IPS-NIHi7 (cell line): ENCODE results near the gene IL1RAPL2.
A peak's percentile ranks its signal among the peaks of the same experiment; 100 is the strongest.

ENCODE experiments used
- DNase-seq: peaks from one replicate; pipeline ENCODE4 v3.0.0; 2012; ENCODE audit warnings: mixed read lengths; ENCODE audit errors: extremely low spot score

IL1RAPL2 gene

DNA sequence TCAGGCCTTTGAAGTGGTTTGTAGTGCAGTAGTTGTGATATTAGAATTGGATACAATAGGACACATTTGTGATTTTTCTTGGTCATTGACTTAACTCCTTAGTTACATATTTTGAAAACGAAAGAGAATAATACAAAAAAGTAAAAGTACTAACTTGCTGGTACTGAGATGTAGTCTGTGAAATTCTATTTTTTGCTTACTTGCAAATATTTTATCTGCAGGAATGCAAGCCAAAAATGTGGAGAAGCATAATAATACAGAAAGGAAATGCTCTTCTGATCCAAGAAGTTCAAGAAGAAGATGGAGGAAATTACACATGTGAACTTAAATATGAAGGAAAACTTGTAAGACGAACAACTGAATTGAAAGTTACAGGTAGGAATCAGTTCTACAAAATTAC is 701.2 kb downstream of the IL1RAPL2 start:
- DNase-seq = no peak

DNA sequence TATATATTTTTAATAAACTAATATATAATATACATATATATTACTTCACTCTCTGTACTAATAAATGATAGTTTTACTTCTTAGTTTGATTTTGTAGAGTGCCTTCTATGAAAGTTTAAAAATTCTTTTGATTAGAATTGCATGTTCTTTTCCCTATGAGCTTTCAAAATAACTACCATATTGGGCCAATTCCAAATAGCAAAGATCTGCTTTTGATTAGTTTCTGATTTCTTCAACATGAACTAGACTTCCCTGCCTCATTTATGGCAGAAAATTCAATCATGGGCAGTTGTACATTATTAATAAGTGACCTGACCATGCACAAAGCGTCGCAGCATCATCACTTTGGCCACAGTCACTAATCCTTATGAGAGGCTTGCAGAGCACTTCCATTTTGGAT is 703.4 kb downstream of the IL1RAPL2 start:
- DNase-seq = no peak

DNA sequence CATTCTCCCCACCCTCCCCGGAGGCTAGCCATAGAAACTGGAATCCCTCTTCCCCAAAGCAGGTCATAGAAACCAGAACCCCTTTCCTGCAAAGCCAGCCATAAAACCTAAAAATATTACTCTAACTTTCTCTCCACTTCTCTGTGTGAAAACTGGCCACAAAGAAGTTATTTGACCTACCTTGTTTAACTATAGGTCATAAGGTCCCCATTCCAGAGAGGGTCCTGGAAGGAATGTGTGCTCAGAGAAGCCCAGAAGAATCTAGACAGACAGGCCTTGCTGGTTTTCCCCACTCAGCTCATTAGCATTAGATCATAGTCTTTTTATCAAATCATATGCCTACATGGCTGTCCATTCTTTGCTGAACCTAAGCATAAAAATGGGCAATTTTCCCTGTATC is 707.3 kb downstream of the IL1RAPL2 start:
- DNase-seq = no peak

DNA sequence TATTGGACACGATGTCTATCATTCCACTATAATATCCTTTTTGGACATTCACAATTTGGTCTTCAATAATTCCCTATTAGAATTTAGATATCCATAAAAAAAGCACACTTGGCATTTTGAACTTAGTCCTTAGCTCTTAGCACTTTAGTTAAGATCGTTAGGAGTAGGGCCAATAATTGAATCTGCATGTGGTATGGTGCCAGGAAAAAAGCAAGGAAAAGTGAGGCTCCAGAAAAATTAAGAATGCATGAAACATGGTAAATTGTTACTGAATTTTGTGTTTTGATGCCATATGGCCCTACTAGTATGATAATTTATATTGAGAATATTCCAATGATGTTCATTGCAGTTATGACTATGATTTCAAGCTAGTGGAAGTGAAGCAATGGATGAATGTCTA is 708.1 kb downstream of the IL1RAPL2 start:
- no peak for DNase-seq

DNA sequence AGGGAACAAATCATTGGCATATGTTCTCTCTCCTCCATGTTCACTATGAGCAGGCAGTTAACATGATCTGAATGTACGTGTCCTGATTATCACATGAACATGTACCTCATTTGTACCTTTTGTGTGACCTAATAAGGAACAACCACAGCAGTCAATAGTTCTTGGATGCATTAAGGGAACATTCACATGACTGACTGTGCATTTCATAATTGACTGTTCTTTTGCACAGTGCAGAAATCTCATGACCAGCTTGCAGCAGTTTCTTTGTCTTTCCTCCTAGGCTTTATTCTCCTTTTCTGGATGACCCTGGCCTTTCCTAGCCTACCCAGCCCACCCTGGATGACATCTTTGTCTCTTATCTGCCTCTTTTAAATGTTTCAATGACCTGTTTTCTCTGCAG is 711.1 kb downstream of the IL1RAPL2 start:
- no peak for DNase-seq

DNA sequence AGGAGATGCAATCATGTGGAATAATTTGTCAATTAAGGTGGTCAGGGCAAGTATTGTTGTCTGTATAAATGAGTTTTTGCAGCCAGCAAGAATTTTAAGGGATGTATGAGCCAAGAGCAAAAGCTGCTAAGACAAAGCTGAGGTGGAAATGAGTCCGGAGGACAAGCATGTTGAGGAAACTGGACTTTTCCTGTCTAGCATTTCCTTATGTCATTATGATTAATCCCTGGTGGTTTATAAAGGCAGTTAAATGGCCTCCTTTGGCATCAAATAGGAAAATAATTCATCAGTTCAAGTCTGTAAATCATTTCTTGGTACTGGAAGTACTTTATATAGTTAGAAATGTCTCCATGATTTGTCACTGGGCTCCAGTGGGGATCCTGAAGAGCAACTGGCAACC is 716.1 kb downstream of the IL1RAPL2 start:
- no peak for DNase-seq

DNA sequence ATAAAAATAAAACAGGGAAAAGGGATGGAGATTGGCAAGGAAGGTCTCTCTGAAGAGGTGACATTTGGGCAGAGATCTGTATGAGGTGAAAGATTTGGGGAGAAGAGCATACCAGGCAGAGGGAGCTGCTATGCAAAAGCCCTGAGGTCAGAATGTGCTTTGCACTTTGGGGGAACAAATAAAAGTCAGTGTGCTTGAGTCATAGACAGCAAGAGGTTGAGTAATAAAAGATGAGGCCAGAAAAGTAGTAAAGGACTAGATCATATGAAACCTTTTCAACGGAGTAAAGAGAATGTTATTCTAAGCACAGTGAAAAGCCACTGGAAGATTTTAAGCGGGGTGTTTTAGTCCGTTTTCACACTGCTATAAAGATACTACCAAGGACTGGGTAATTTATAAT is 731.0 kb downstream of the IL1RAPL2 start:
- no peak for DNase-seq

DNA sequence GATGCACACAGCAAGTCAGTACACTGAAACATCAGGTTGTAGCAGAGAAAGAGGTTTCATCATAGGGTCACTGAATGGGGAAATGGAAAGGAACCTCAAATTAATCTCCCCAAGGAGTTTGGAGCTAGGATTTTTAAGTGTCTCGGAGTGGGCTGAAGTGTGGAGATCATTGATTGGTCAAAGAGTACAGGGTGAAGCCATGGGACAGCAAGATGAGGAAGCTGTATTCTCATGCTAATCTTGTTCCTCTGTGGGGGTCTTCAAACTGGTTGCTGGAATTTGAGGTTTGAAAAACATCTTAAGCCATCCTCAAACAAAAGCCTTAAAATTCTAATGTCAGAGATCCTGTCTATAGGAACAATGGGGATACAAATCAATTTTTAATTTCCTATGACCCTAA is 733.3 kb downstream of the IL1RAPL2 start:
- peak; percentile 20 for DNase-seq

DNA sequence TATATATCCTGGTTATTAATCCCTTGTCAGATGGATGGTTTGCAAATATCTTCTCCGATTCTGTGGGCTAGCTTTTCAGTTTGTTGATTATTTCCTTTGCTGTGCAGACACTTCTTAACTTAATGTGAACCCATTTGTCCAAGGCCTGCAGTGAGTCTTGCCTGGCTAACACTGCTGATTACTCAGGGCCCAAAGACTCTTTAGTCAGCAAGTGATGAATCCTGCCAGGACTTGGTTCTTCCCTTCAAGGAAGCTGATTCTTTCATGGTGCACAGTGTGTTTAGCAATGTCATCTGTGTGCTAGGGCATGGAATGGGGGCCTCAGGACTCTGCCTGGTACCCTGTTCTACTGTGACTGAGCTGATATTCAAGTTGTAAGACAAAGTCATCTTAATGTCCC is 736.2 kb downstream of the IL1RAPL2 start:
- no peak for DNase-seq

DNA sequence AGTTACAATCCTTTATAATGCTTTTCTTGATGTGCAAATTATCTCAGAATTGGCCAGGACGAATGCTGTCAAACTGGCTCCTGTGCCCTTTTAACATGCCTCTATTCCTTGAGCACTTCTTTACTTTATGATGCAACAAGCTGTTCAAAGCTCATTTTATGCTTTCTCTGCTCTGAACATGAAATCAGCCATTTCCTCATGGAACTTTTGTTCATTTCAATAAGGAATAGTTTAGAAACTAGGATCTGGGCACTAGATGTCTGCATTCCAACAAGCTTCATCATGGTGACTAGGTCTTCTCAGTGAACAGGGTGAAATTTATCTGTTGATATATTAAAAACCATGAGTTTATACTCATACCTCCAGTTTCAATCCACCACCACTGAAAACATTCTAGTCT is 741.8 kb downstream of the IL1RAPL2 start:
- no peak for DNase-seq

DNA sequence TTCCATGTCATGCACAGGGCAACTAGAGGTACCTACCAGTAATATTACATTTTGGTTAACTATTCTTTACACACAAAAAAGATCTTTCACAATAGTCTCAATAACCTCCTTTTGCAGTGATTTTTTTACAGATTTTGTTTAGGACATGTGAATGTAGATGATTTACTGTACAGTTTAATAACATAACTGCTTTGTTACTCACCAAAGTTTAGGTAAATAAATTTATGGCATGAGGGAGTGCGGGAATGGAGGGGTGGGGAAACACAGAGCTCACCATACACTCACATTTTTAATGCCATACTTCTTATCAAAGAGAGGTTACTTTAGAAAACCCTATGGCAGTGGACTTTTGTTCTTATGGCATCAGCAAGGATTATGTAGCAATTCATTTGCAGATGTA is 747.6 kb downstream of the IL1RAPL2 start:
- DNase-seq = no peak

DNA sequence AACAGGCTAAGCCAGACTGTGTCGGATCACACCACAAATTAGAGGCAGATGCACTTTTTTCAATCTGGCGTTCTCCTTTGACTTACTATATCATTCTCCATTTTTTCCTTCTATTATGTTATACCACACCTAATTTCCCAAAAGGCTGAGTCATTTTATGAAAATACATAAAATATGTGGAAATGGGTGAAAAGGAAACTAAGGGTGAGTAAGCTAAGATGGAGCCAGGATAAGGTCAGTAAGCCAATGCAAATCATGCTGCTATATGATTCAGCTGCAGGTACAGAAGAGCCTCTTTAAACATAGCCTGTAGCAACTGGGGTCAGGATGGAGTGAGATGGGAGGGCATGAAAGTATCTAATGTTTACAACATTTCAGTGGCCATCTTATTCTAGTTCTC is 748.5 kb downstream of the IL1RAPL2 start:
- no peak for DNase-seq

DNA sequence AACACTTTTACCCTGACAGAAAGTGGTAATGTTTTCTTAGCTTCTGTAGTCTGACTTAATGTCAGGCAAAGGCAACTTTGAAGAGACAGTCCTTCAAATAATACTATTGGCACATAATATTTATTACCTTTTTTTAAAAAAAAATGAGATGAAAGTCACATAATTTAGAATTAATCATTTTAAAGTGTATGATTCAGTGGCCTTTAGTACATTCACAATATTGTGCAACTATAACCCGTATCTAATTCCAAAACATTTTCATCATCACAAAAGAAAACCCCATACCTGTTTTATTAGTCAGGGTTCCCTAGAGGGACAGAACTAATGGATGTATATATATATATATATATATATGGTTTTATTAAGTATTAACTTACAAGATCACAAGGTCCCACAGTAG is 749.2 kb downstream of the IL1RAPL2 start:
- DNase-seq = no peak

DNA sequence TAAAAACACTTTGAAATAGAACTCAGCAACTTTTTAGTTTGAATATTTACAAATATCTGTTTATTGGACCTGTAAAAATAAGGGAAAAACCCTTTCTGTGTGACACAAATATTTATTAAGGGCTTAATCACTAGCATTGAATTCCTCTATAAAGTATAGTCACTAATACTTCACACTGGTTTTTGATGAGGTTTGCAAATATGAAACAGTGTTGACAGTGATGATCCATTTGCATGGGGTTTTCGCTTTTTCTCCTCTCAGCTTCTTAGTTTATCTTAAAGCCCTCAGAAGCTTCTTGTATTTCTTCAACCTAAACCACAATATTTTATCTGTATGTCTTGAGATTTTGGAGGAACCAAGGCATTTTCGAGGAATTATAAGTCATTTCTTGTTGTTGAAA is 751.1 kb downstream of the IL1RAPL2 start:
- no peak for DNase-seq

DNA sequence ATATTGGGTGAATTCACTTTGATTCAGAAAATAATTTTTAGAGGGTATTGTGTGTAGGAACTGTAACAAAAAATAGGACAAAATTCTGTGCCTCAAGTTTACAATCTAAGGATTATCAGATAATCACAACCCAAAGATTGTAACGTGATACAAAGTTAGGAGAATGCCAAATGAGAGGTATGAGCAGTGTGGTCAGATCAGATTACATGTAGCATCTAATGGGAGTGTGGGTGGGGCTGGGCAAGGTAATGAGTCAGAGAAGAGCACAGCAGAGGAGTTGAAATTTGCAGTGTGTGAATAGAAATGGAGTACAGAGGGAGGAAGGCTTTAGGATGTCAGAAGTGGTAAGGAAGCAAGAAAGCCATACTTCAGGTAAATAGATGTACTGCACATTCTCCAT is 757.9 kb downstream of the IL1RAPL2 start:
- DNase-seq = peak; percentile 24

DNA sequence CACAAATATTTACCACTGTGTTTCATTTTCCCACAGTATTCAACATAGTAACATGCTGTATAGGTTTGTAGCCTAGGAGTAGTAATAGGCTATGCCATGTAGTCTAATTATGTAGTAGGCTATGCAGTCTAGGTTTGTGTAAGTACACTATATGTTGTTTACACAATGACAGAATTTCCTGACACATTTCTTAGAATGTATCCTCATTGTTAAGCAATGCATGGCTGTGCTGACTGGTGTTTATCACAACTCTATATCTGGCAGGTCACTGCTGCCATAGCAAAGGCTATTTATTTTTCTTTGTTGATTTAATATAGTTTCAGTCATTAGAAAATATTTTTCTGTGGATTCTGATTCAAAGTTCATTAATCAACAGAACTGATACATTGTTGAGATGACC is 762.8 kb downstream of the IL1RAPL2 start:
- DNase-seq = no peak

DNA sequence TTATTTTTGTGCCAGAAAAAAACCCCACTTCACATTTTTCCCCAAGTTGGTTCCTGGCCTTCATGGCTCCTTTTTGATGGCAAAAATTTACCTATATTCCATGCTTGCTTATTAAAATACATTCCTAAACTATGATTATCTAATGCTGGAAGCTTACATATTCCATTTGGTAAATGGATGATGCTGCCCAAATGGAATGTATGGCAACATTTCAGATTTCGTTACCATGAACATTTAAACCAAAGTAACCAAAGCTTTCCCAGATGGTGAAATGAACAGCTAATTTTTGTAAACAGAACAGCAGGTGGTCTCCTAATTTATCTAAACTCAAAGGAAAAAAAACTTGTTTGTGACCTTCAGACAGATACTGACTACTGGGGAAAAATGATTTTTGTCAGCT is 765.2 kb downstream of the IL1RAPL2 start:
- no peak for DNase-seq

DNA sequence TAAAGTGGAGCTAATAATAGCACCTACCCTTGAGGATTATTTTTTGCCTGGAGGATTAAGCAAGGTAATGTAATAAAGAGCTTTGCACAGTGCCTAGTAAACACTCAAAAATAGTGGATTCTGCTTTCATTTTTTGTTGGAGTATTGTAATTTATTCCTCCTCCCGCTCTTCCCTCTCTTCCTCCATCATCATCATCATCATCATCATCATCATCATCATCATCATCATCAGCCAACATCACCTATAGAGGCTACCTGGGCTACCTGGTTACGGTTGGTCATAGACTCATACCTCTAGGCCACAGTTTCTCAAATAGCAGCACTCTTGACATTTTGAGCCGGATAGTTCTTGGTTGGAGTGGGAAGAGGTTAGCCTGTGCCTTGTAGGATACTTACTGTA is 781.4 kb downstream of the IL1RAPL2 start:
- DNase-seq = no peak

DNA sequence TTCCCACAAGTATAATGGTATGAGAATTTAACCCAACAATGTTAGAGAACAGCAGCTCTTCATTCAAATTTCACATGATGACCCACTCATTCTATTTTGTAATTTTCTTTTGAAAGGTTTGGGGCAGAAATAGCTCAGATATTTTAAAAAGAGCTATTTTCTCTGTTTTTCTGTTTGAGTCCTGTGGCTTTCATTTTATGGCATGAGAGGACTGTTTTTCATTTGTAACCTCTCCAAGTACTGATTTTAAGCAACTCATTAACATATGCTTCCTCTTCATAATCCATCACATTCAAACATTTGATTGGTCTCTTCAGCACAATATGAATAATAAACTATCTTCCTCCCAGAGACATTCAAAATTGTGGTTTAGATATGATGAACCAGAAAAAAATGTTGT is 783.5 kb downstream of the IL1RAPL2 start:
- no peak for DNase-seq

DNA sequence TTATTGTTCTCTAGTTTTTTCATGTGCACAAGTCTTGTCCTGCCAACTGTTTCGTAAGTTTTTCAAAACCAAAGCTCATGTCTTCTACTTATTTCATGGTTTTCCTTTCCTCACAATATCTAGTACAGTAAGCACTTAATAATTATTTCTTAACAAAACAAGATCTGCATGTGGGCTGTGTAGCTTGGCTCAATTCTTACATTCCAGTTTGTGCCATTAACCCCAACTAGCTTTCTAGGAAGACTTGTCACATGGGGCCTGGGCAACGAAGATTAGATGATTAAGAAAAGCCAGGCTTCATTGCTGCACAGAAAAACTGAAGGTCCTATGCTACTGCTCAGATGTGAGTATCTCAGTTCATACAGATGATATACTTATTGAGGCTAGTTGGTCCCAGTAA is 809.8 kb downstream of the IL1RAPL2 start:
- DNase-seq = no peak

DNA sequence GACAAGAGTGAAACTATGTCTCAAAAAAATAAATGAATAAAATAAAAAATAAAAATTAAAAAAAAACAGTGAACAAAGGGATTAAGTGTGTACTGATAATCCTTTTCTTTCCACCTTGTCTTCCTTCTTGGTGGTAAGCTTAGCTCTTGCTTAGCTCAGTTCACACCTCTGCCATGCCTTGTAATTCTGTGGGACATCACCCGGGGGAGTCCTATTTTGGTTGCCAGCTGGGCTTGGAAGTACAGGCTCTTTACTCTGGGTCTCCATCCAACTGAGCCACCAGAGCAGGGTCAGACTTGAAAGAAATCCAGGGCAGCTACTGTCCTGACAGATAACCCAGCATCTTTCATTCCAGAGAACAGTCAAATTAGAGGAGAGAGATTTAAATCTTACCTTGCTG is 858.7 kb downstream of the IL1RAPL2 start:
- peak; percentile 13 for DNase-seq

DNA sequence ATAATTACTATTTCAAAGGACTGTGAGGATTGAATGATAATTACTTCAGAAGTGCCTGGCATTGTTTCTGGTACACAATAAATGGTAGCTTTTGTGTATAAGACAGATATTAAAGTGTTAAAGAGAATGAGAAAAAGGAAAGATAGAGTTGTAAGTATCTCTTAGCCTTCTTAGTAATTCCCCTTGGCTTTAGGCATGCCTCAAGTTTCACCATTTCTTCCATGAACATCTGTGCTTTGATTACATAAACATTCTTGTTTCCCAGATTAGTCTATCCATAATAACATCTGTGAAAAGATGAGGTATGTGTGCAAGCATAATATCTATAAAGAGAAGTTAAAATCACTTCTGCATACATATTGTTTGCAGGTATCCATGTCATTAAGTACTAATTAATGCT is 885.4 kb downstream of the IL1RAPL2 start:
- DNase-seq = no peak

DNA sequence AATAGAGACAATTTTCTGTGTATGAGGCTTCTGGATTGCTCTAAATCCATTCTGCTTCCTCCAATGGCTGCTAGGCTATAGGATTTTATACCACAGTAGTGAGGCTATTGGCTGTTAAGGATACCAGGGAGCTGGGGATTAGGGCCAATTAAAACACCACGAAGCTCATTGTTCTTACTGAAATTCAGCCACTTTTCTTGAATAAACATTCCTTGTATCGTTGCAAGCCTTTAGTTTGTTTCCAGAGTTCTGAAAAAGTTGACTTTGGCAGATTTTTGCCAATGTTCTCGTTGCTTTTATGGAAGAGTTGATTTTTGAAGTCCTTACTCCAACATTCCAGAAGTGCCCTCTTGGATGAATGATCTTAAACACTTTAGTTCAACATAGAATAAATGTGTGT is 892.8 kb downstream of the IL1RAPL2 start:
- DNase-seq = no peak

DNA sequence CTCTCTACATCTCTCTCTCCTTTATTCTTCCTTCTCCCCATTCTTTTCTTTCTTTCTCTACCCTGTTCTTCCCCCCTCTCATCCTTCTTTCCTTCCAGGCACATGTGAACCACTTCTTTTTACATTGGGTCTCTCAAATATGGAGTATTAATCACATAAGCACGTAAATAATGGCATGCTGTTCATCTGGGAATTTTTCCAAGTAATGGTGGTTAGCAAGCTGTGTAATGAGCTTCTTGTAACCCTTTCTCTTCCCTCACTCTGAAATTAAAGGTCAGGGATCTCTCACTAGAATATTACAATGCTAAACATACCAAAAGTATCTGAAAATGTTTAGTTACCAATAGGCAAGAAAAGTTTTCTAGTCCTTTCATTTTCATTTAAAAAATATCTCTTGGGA is 894.4 kb downstream of the IL1RAPL2 start:
- DNase-seq = no peak

DNA sequence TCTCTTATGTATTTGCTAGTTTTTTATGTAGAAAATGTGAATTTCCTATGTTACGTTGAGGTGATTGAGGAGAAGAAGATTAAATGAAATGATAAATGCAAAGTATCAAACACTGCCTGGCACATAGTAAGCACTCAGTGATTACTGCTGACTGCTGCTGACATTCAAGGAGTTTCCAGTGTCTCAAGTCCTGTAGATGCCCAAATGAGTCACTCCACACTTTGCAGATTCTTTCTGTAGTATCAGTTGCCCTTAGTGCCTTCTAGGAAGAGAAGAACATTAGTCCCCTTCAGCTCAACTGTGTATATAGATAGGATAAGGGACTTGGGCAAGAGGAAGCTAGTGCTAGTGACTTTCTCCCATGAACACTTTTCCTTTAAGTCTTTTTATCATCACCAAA is 895.0 kb downstream of the IL1RAPL2 start:
- DNase-seq = no peak
